ENCODE results near the gene TMEM62. TPM values are rescaled to one million over a fixed set of nuclear protein-coding genes. Genes with fewer than 3 reads are reported as not detected.

TMEM62 gene
- total and polyA plus RNA-seq, 9 of the 15 experiments (the other 6 are each of a cell fraction or from before 2014, with no cell fraction given), result 4.4 to 16.6 (median 11.1) TPM

GRCh38 chr15:43100971-43101370 is 32.4 kb upstream of the TMEM62 start:
- Histone ChIP-seq H3K9me3 (replicated peaks; ENCODE audit: control insufficient read depth, insufficient read depth, low read depth, low read length) (no peaks in the 10 kb centered on the region), H3K36me3 (ENCODE audit: control insufficient read depth, insufficient read depth, low read length) (peaks cover 59% of the 10 kb centered on the region), H3K27ac (ENCODE audit: extremely low read depth, low read depth, low read length) (no peak overlapping the region), H3K4me2 (ENCODE audit: insufficient read depth, low read length) (no peak overlapping the region), H4K20me1 (replicated peaks; ENCODE audit: control insufficient read depth, insufficient read depth, low read length) (no peaks in the 10 kb centered on the region), H3K4me3 (no peak overlapping the region), H3K27me3 (ENCODE audit: control insufficient read depth in 2 of 2, insufficient read depth in 2 of 2, low read length in 2 of 2) (no peaks in the 10 kb centered on the region), H3K9me1 (ENCODE audit: control insufficient read depth, insufficient read depth, low read length) (no peaks in the 10 kb centered on the region), H3K4me1 (replicated peaks in 1 of 2; ENCODE audit: control insufficient read depth in 2 of 2, insufficient read depth in 2 of 2, low read length in 2 of 2) (peaks cover 0 to 31% of the 10 kb centered on the region in 2 experiments; a peak in 4 of 5 replicates), H2AFZ (ENCODE audit: low read depth, low read length) (no peak overlapping the region), H3K9ac (ENCODE audit: insufficient read depth in 1 of 2, low read depth in 2 of 2, low read length in 2 of 2) (no peak overlapping the region), H3K79me2 (ENCODE audit: control insufficient read depth, insufficient read depth, low read length) (peaks cover 86% of the 10 kb centered on the region)
- TF ChIP-seq RBM25 (IDR thresholded peaks at IDR 0.05; ENCODE audit: low read depth, low read length, severe bottlenecking) (no peak), NUFIP1 (IDR thresholded peaks at IDR 0.05; ENCODE audit: partially characterized antibody) (no peak), CEBPB (tag; IDR thresholded peaks at IDR 0.05) (no peak), PRPF4 (IDR thresholded peaks at IDR 0.05; ENCODE audit: insufficient read depth, low read depth, low read length, poor library complexity, severe bottlenecking) (no peak)
- TF ChIP-seq, protein P1, sequence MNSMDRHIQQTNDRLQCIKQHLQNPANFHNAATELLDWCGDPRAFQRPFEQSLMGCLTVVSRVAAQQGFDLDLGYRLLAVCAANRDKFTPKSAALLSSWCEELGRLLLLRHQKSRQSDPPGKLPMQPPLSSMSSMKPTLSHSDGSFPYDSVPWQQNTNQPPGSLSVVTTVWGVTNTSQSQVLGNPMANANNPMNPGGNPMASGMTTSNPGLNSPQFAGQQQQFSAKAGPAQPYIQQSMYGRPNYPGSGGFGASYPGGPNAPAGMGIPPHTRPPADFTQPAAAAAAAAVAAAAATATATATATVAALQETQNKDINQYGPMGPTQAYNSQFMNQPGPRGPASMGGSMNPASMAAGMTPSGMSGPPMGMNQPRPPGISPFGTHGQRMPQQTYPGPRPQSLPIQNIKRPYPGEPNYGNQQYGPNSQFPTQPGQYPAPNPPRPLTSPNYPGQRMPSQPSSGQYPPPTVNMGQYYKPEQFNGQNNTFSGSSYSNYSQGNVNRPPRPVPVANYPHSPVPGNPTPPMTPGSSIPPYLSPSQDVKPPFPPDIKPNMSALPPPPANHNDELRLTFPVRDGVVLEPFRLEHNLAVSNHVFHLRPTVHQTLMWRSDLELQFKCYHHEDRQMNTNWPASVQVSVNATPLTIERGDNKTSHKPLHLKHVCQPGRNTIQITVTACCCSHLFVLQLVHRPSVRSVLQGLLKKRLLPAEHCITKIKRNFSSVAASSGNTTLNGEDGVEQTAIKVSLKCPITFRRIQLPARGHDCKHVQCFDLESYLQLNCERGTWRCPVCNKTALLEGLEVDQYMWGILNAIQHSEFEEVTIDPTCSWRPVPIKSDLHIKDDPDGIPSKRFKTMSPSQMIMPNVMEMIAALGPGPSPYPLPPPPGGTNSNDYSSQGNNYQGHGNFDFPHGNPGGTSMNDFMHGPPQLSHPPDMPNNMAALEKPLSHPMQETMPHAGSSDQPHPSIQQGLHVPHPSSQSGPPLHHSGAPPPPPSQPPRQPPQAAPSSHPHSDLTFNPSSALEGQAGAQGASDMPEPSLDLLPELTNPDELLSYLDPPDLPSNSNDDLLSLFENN (IDR thresholded peaks at IDR 0.05; ENCODE audit: low read depth in 2 of 2, low read length in 2 of 2), result no peak
- FAIRE-seq (no peak), ATAC-seq (no peak), DNase-seq (ENCODE audit: extremely low read depth in 1 of 4, low spot score in 3 of 4) (no peak)
- no TSS peak for BruUV-seq (replicated peaks)
- intact Hi-C loops (cut with micrococcal nuclease) (loop anchor here (10.0 kb wide), 1 partner anchor 84 kb away; the partner anchor contains the start of gene CCNDBP1), in situ Hi-C loops (cut with MboI) (no loop called here)
- ChIA-PET POLR2A (no interaction called here), CTCF (ENCODE audit: low intra/inter-chr PET ratio) (no interaction called here)

Measured in K562 (cell line).